Activated CD8-positive, alpha-beta T cell treated with anti-CD3 and anti-CD28 coated beads, Interleukin-2, amount 10 ng/mL, durations not matched to agents 7 days and 5 days (primary cell): ENCODE data around the gene AMER3. TPM values are rescaled to one million over a fixed set of nuclear protein-coding genes. Genes with fewer than 3 reads are reported as not detected.
A peak's percentile ranks its signal among the peaks of the same experiment; 100 is the strongest.
"Not testable (repeated sequence)": the region's sequence is repeated elsewhere in the genome, so short reads cannot be mapped to it uniquely, and the experiment has no call there.

ENCODE experiments used
- ATAC-seq: fragments of 150-1000 bp; cut with Tn5 transposase; one replicate; pipeline ENCODE4 v1.10.0; 2021; ENCODE audit warnings: moderate library complexity
- CTCF ChIA-PET: fragments of 350-600 bp; sonication (Branson Sonifier 250); formaldehyde crosslinking; loops from one replicate; lab custom pipeline; 2021; ENCODE audit warnings: antibody characterized with exemption; lab: Charles Lee
- POLR2A ChIA-PET: fragments of 350-600 bp; sonication (Branson Sonifier 250); formaldehyde crosslinking; loops from one replicate; lab custom pipeline; 2021; ENCODE audit warnings: antibody characterized with exemption; lab: Charles Lee
- DNase-seq: peaks from one replicate; pipeline ENCODE4 v3.0.0-alpha.2; 2020
- H3K27ac Mint-ChIP-seq: one replicate; pipeline ENCODE4 v1.8.0; 2021; ENCODE audit warnings: mild to moderate bottlenecking, mixed read lengths
- H3K27me3 Mint-ChIP-seq: one replicate; pipeline ENCODE4 v1.8.0; 2021; ENCODE audit warnings: low read depth, mixed read lengths
- H3K36me3 Mint-ChIP-seq: one replicate; pipeline ENCODE4 v1.8.0; 2021; ENCODE audit warnings: low read depth, mixed read lengths
- H3K4me1 Mint-ChIP-seq: one replicate; pipeline ENCODE4 v1.8.0; 2021; ENCODE audit warnings: low read depth, mixed read lengths
- H3K4me3 Mint-ChIP-seq: one replicate; pipeline ENCODE4 v1.8.0; 2021; ENCODE audit warnings: mild to moderate bottlenecking, mixed read lengths
- H3K9me3 Mint-ChIP-seq: one replicate; pipeline ENCODE4 v1.8.0; 2022; ENCODE audit warnings: mixed read lengths; ENCODE audit not compliant: insufficient read depth
- total RNA-seq, 2 experiments: library from RNA; stranded (reverse); gene quantifications; one replicate each; pipeline ENCODE4 v1.2.3, GENCODE V29; 2021

Gene AMER3
- total RNA-seq, 2 experiments from 2014 or later, result not detected

- H3K36me3 Mint-ChIP-seq, DNase-seq, POLR2A ChIA-PET, H3K9me3 Mint-ChIP-seq, ATAC-seq, H3K27ac Mint-ChIP-seq, H3K4me3 Mint-ChIP-seq, H3K4me1 Mint-ChIP-seq, CTCF ChIA-PET: not testable (repeated sequence)
- peaks cover 13% of the 10 kb centered on the region for H3K27me3 Mint-ChIP-seq
Observed at GRCh38 chr2:130732257-130732656, 23.1 kb upstream of the AMER3 start.

GRCh38 chr2:130735200-130735599, 20.1 kb upstream of the AMER3 start:
- peaks cover 6% of the 10 kb centered on the region for H3K27me3 Mint-ChIP-seq
- DNase-seq (no peak), ATAC-seq (no peak)
- no peak overlapping the region for H3K27ac Mint-ChIP-seq
- CTCF ChIA-PET, result no interaction called here
- no peak overlapping the region for H3K4me3 Mint-ChIP-seq
- H3K9me3 Mint-ChIP-seq, result peaks cover 3% of the 10 kb centered on the region
- POLR2A ChIA-PET, result no interaction called here
- H3K4me1 Mint-ChIP-seq, result no peaks in the 10 kb centered on the region
- no peaks in the 10 kb centered on the region for H3K36me3 Mint-ChIP-seq

- ATAC-seq (no peak), DNase-seq (no peak)
- POLR2A ChIA-PET, result no interaction called here
- H3K27ac Mint-ChIP-seq, result no peak overlapping the region
- no peaks in the 10 kb centered on the region for H3K36me3 Mint-ChIP-seq
- peaks cover 3% of the 10 kb centered on the region for H3K9me3 Mint-ChIP-seq
- no peak overlapping the region for H3K4me3 Mint-ChIP-seq
- no peaks in the 10 kb centered on the region for H3K4me1 Mint-ChIP-seq
- CTCF ChIA-PET, result no interaction called here
- peaks cover 6% of the 10 kb centered on the region for H3K27me3 Mint-ChIP-seq
Observed at GRCh38 chr2:130736487-130736886, 18.9 kb upstream of the AMER3 start.

GRCh38 chr2:130737592-130737991, 17.7 kb upstream of the AMER3 start:
- ATAC-seq, result no peak

DNA sequence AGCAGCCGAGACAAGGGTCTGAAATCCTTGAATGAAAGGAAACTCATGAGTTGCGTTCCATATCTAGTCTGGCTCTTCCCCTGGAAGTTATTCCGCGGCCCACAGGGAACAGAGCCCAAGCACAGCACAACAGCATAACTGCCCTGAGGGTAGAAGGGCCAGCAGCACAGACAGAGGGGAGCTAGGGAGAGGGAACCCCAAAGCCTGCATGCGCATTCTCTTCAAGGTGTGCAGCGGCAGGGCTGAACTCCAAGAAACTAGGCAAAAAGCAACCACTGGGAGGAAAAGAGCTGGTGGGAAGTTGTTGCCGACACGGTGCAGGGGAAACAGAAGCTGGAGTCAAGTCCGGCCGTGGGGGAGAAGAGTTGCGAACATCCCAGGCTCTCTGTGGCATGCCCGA, 14.7 kb upstream of the AMER3 start:
- Mint-ChIP-seq H3K9me3 (no peaks in the 10 kb centered on the region), H3K27me3 (peaks cover 9% of the 10 kb centered on the region), H3K4me1 (no peaks in the 10 kb centered on the region), H3K27ac (no peak overlapping the region), H3K4me3 (no peak overlapping the region), H3K36me3 (no peaks in the 10 kb centered on the region)
- ATAC-seq, result no peak
- CTCF ChIA-PET, result no interaction called here
- no peak for DNase-seq
- POLR2A ChIA-PET, result no interaction called here

More at GRCh38 chr2:130737592-130737991, 17.7 kb upstream of the AMER3 start:
- no peak overlapping the region for H3K27ac Mint-ChIP-seq
- ChIA-PET POLR2A (no interaction called here), CTCF (no interaction called here)
- H3K4me3 Mint-ChIP-seq, result no peak overlapping the region
- H3K36me3 Mint-ChIP-seq, result no peaks in the 10 kb centered on the region
- no peak for DNase-seq
- peaks cover 6% of the 10 kb centered on the region for H3K27me3 Mint-ChIP-seq
- no peaks in the 10 kb centered on the region for H3K4me1 Mint-ChIP-seq
- peaks cover 3% of the 10 kb centered on the region for H3K9me3 Mint-ChIP-seq

DNA sequence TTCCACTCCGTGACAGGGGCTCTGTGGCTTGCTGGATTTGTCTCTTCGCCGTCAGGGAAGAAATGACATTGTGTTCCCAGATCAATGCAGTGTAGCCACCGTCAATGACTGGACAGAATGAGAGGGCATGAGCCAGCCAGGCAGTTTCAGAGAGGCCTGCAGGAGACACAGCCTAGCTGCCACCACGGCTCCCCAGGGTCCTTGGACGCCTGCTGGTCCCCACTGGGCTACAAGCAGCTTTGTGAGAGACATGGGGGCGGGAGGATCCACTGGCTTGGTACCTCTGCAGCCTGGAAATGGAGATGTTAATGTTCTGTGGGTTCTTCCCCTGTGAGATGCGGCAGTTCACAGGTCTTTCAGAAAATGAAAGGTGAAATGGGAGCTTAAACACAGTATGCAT, 12.1 kb upstream of the AMER3 start:
- H3K4me1 Mint-ChIP-seq, result no peaks in the 10 kb centered on the region
- no peak overlapping the region for H3K4me3 Mint-ChIP-seq
- H3K27ac Mint-ChIP-seq, result no peak overlapping the region
- POLR2A ChIA-PET, result no interaction called here
- ATAC-seq, result no peak
- no peaks in the 10 kb centered on the region for H3K36me3 Mint-ChIP-seq
- no peaks in the 10 kb centered on the region for H3K9me3 Mint-ChIP-seq
- peaks cover 18% of the 10 kb centered on the region for H3K27me3 Mint-ChIP-seq
- CTCF ChIA-PET, result no interaction called here
- DNase-seq, result no peak

DNA sequence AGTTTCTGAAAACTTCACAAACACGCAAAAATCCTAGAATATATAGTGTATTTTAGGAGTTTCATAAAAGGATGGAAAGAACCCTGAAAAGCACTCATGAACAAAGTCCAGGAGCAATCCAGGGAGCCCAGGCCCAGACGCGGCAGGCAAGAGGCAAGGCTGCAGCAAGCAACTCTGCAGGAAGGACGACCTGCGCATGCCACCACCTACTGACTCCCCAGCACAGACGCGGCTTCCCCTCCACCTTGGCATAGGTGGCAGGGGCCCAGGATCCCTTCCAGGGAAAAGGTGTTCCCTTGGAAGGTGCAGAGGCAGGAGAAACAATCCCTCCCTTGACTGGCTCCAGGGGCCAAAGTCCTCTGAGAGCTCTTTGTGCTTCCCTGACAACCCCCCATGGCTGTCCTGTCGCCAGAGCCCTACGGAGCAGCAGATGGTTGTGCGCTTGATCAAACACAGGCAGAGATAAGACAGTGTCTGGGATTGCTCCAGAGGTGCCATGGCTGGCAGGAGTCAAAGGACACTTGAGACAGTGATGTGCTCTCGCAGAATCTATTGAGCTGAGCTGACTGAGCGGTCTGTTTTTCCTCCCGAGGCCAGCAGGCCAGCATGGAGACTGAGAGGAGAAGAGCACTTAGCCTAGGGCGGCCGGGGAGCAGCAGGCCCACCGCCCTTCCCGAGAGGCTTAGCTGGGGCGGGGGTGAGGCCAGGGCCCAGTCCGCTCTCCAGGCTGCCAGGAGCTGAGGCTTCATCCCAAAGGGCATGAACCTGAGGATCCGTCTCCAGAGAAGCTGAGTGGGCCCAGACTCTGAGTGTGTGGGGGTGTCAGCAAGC, 10.8 kb upstream of the AMER3 start:
- CTCF ChIA-PET, result no interaction called here
- Mint-ChIP-seq H3K27ac (no peak overlapping the region), H3K4me1 (no peaks in the 10 kb centered on the region), H3K36me3 (no peaks in the 10 kb centered on the region), H3K4me3 (no peak overlapping the region), H3K9me3 (no peaks in the 10 kb centered on the region), H3K27me3 (peaks cover 18% of the 10 kb centered on the region)
- POLR2A ChIA-PET, result no interaction called here
- DNase-seq (no peak), ATAC-seq (no peak)

DNA sequence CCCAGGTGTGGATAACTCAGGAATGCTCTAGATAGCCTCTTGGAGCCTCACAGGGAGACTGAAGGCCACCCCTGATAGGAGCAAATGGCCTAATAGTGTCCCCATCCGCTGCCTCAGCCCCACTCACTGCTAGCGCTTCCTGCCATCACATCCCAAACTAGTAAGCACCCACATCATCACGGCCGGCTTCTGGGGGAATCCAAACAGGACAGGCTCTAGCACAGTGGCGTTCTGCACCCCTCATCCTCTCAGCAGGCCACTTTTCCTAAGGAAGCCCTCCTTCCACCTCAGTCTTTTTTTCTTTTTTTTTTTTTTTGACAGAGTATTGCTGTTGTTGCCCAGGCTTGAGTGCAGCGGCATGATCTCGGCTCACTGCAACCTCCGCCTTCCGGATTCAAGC, 6.3 kb upstream of the AMER3 start:
- H3K9me3 Mint-ChIP-seq, result no peaks in the 10 kb centered on the region
- no peak overlapping the region for H3K4me3 Mint-ChIP-seq
- no peaks in the 10 kb centered on the region for H3K4me1 Mint-ChIP-seq
- ChIA-PET CTCF (no interaction called here), POLR2A (no interaction called here)
- H3K36me3 Mint-ChIP-seq, result no peaks in the 10 kb centered on the region
- DNase-seq, result no peak
- no peak for ATAC-seq
- no peak overlapping the region for H3K27ac Mint-ChIP-seq
- peaks cover 16% of the 10 kb centered on the region for H3K27me3 Mint-ChIP-seq

DNA sequence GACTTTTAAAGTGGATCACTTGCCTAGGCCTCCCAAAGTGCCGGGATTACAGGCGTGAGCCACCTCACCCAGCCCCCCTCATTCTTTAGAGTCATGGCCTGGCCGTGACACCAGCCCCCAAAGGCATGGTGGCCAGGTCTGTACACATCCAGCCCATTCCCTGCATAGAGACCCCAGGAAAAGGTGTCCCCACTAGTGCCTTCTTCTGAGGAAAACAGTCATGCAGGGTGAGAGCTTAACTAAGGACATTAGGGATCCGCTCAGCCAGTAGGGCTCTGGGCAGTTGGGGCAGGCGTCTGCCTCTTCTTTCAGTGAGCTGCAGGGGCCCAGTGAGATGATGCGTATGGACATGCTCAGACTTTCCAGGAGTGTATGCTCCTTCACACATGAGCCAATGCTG, 5.7 kb upstream of the AMER3 start:
- no peak overlapping the region for H3K4me3 Mint-ChIP-seq
- POLR2A ChIA-PET, result no interaction called here
- no peak overlapping the region for H3K27ac Mint-ChIP-seq
- H3K4me1 Mint-ChIP-seq, result no peaks in the 10 kb centered on the region
- ATAC-seq (no peak), DNase-seq (no peak)
- no peaks in the 10 kb centered on the region for H3K9me3 Mint-ChIP-seq
- CTCF ChIA-PET, result no interaction called here
- H3K36me3 Mint-ChIP-seq, result no peaks in the 10 kb centered on the region
- peaks cover 15% of the 10 kb centered on the region for H3K27me3 Mint-ChIP-seq

DNA sequence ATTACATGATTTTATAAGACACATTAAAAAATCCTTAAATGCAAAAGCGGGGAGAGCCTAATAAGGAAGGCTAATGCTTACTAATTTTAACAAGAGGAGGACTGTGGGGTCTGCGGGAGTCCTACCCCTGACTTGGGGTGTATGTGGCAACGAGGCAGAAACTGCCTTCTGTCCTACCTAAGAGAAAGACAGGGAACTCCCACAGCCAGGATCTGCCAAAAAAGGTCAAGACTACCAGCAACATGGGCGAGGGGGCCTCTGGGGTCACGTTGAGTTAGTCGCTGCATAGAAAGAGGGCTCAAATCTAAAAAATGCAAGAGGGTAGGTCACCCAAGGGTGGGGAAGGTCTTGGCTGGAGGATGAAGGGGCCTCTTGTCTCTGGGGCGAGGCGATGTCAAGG, 529 bp upstream of the AMER3 start:
- no peaks in the 10 kb centered on the region for H3K36me3 Mint-ChIP-seq
- POLR2A ChIA-PET, result no interaction called here
- CTCF ChIA-PET, result no interaction called here
- no peaks in the 10 kb centered on the region for H3K9me3 Mint-ChIP-seq
- ATAC-seq (no peak), DNase-seq (no peak)
- H3K4me3 Mint-ChIP-seq, result no peak overlapping the region
- H3K27me3 Mint-ChIP-seq, result peaks cover 28% of the 10 kb centered on the region
- peaks cover 4% of the 10 kb centered on the region for H3K4me1 Mint-ChIP-seq
- H3K27ac Mint-ChIP-seq, result no peak overlapping the region

DNA sequence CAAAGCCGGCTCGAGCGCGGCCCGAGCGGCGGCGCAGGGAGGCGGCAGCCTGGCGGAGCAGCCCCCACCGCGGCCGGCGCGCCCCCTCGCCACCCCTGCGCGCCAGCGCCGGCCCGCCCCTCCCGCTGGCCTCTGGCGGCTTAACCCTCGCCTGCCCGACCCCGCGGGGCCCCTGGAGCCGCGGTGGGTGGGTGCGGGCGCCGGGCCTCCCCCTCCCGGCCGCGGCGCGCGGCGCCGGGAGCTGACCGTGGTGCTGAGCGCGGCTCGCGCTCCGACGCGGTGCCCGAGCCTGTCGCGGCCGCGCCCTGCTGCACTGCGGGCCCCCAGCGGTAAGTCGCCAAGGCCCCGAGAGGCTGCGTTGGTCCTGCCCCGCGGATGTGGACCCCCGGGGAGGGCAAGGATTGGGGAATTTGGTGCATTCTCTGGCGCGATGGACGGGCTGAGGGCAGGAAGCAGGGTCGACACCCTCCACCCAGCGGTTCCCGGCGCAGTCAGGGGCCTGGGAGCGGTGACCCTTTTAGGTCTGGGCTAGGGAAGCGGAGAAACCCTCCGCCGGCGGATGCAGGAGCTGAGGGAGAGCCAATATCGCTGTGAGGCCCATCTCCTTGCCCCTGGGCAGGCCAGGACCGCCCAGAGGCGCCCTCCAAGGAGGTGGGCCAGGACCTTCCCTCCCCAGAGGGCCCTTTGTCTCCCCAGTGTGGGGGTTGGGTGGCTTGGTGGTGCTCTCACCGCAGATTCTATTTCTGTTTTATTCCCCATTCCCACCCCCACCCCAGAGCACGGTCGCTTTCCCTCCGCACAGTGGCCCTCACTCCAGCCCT, 923 bp downstream of the AMER3 start:
- POLR2A ChIA-PET, result no interaction called here
- CTCF ChIA-PET, result no interaction called here
- H3K9me3 Mint-ChIP-seq, result no peaks in the 10 kb centered on the region
- H3K4me1 Mint-ChIP-seq, result peaks cover 4% of the 10 kb centered on the region
- no peaks in the 10 kb centered on the region for H3K36me3 Mint-ChIP-seq
- ATAC-seq (peak; percentile 95), DNase-seq (peak; percentile 34)
- H3K4me3 Mint-ChIP-seq, result no peak overlapping the region
- H3K27ac Mint-ChIP-seq, result no peak overlapping the region
- peaks cover 28% of the 10 kb centered on the region for H3K27me3 Mint-ChIP-seq

DNA sequence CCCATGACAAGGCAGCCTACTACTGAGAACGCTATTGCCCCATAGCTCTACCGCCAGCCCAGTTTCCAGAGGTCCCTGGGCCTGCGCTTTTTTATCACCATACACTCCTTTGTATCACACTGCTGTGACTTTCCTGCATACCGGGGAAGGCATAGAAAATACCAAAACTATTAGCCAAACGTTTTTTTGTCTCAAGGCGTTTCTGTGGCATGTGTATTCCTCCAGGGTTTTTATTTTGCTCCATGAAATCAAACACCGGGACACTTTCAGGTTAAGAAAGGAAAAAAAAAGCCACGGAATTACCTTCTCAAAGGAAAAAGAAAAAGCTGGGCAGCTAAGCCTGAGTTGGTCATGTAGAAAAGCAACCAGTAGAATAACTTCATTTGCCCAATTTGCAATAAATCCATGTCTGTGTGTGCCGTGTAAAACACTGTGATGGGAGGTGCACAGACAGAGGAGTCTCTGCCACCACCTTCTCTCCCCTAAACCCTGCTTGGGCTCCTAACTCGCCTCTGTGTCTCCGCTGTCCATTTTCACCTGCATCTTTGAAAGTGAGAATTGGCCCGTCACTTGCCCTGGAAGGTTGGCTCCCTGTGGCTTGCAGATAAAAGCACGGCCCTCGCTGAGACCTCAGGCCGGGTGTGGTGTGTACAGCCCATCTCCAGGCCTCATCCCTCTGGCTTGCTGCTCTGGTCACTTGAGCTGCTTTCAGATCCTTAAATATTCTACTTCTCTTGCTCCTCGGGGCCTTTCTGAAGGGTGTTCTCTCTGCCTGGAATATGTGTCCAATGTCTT, 1.7 kb downstream of the AMER3 start:
- CTCF ChIA-PET, result no interaction called here
- H3K9me3 Mint-ChIP-seq, result no peaks in the 10 kb centered on the region
- ATAC-seq, result no peak
- H3K27me3 Mint-ChIP-seq, result peaks cover 28% of the 10 kb centered on the region
- no peak for DNase-seq
- no peak overlapping the region for H3K4me3 Mint-ChIP-seq
- no peak overlapping the region for H3K27ac Mint-ChIP-seq
- H3K36me3 Mint-ChIP-seq, result no peaks in the 10 kb centered on the region
- peaks cover 4% of the 10 kb centered on the region for H3K4me1 Mint-ChIP-seq
- POLR2A ChIA-PET, result no interaction called here
